ENCODE measurements around the gene MSMP.

DNA sequence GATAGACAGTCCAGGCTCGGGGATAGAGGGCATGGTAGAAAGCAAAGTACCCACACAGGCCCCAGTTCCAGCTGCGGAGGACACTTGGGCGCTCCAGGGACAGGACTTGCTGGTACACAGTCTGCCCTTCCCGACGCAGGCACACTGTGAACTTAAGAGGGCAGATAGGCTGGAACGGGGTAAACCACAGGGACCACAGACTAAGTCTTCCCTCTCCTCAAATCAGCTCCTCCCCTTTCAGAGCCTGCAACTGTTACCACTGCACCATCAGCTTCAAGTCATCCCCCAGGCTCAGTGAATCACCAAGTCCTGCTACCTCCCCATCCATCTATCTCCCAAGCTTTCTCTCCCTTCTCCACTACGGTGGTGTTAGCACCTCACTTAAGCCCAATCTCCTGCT lies 12.3 kb downstream of the MSMP start:
- TF ChIP-seq, protein P1, sequence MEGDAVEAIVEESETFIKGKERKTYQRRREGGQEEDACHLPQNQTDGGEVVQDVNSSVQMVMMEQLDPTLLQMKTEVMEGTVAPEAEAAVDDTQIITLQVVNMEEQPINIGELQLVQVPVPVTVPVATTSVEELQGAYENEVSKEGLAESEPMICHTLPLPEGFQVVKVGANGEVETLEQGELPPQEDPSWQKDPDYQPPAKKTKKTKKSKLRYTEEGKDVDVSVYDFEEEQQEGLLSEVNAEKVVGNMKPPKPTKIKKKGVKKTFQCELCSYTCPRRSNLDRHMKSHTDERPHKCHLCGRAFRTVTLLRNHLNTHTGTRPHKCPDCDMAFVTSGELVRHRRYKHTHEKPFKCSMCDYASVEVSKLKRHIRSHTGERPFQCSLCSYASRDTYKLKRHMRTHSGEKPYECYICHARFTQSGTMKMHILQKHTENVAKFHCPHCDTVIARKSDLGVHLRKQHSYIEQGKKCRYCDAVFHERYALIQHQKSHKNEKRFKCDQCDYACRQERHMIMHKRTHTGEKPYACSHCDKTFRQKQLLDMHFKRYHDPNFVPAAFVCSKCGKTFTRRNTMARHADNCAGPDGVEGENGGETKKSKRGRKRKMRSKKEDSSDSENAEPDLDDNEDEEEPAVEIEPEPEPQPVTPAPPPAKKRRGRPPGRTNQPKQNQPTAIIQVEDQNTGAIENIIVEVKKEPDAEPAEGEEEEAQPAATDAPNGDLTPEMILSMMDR (IDR thresholded peaks at IDR 0.05) = no peak
- no peak for TF ChIP-seq POLR2A (IDR thresholded peaks at IDR 0.05)
- TF ChIP-seq EP300 (IDR thresholded peaks at IDR 0.05) = no peak
- TF ChIP-seq POLR2AphosphoS5 (IDR thresholded peaks at IDR 0.05) = no peak
